ENCODE measurements around the gene CCDC134.

DNA sequence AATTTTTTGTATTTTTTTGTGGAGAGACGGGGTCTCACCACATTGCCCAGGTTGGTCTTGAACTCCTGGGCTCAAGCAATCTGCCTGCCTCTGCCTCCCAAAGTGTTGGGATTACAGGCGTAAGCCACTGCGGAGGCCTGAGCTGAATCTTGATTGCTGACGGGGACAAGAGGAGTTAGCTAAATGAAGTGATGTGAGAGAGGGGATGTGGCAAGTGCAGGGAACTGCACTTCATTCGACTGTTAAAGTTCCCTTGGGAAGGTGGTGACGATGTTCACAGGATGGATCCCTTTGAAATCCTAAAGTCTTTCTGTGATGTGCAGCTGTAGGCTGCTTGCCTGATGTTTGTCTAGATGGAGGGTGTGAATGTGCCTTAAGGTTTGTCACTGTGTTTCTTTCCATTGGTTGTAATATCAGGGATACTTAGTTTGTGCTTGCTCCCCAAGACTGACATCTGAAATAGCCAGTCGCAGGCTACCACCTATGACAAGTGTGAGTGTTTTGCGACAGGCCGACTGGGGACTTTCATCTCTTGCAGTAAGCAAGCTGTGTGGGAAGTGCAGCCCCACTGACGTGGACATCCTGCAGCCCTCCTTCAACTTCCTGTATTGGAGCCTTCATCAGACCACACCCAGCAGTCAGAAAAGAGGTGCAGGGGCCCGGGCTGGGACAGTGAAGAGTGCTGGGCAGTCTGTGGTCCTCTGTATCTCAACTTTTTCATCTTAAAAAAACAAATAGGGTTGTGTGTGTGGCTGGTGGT is 19.6 kb upstream of the CCDC134 start:
- TF ChIP-seq POLR2A (IDR thresholded peaks at IDR 0.05), result peak in 1 of 2 donors; percentile 23
- TF ChIP-seq CTCF (IDR thresholded peaks at IDR 0.05), result no peak
- TF ChIP-seq EP300 (IDR thresholded peaks at IDR 0.05), result no peak
- TF ChIP-seq POLR2AphosphoS5 (IDR thresholded peaks at IDR 0.05), result no peak
